Activated CD8-positive, alpha-beta T cell treated with anti-CD3 and anti-CD28 coated beads for 36 hours (primary cell): Measurements from ENCODE around the gene IFNGR2. TPM values are rescaled to one million over a fixed set of nuclear protein-coding genes. Genes with fewer than 3 reads are reported as not detected.

ENCODE experiments used
- ATAC-seq: fragments of 200-7000 bp; cut with Tn5 transposase; one replicate; pipeline ENCODE4 v1.10.0; 2021; ENCODE audit warnings: mild to moderate bottlenecking, moderate library complexity
- CTCF ChIA-PET: fragments of 350-600 bp; sonication (Branson Sonifier 250); formaldehyde crosslinking; loops from one replicate; lab custom pipeline; 2021; ENCODE audit warnings: antibody characterized with exemption; lab: Charles Lee
- POLR2A ChIA-PET: fragments of 350-600 bp; sonication (Branson Sonifier 250); formaldehyde crosslinking; loops from one replicate; lab custom pipeline; 2021; ENCODE audit warnings: antibody characterized with exemption; lab: Charles Lee
- DNase-seq: peaks from one replicate; pipeline ENCODE4 v3.0.0-alpha.2; 2020
- H3K27ac Mint-ChIP-seq: one replicate; pipeline ENCODE4 v1.8.0; 2021; ENCODE audit warnings: mild to moderate bottlenecking, mixed read lengths
- H3K27me3 Mint-ChIP-seq: one replicate; pipeline ENCODE4 v1.8.0; 2021; ENCODE audit warnings: mixed read lengths
- H3K36me3 Mint-ChIP-seq: one replicate; pipeline ENCODE4 v1.8.0; 2021; ENCODE audit warnings: low read depth, mixed read lengths
- H3K4me1 Mint-ChIP-seq: one replicate; pipeline ENCODE4 v1.8.0; 2021; ENCODE audit warnings: low read depth, mixed read lengths
- H3K4me3 Mint-ChIP-seq: one replicate; pipeline ENCODE4 v1.8.0; 2021; ENCODE audit warnings: mild to moderate bottlenecking, moderate library complexity, mixed read lengths
- H3K9me3 Mint-ChIP-seq: one replicate; pipeline ENCODE4 v1.8.0; 2021; ENCODE audit warnings: mixed read lengths
- intact Hi-C: fragments of 100-400 bp; cut with micrococcal nuclease; formaldehyde crosslinking; loops from one replicate; pipeline ENCODE4 v1.10.0; 2022
- total RNA-seq, 2 experiments: library from RNA; stranded (reverse); gene quantifications; one replicate each; pipeline ENCODE4 v1.2.3, GENCODE V29; 2021
- TF ChIP-seq, protein P1 (sequence below): fragments of 200-600 bp; IDR thresholded peaks from one replicate; pipeline ENCODE4 v1.8.0; 2022; ENCODE audit warnings: antibody characterized with exemption, mild to moderate bottlenecking

The IFNGR2 gene
- total RNA-seq, 2 experiments from 2014 or later, result 7.8 to 9.8 TPM

GRCh38 chr21:33367309-33367973 lies 35.8 kb upstream of the IFNGR2 start:
- intact Hi-C loops, result no loop called here
- Mint-ChIP-seq H3K4me1 (peaks cover 6% of the 10 kb centered on the region), H3K27ac (peak overlapping the region; percentile 72), H3K9me3 (peaks cover 17% of the 10 kb centered on the region), H3K36me3 (peaks cover 5% of the 10 kb centered on the region), H3K27me3 (no peaks in the 10 kb centered on the region), H3K4me3 (no peak overlapping the region)
- ChIA-PET CTCF (interaction anchor here (0.9 to 3.0 kb wide), 7 partner anchors 13 to 171 kb away, joined by 3 to 14 read pairs (median 4); no protein-coding TSS in a partner anchor), POLR2A (interaction anchor here (0.7 kb wide), 1 partner anchor 11 kb away, joined by 3 read pairs; no protein-coding TSS in a partner anchor)
- DNase-seq (peak; percentile 28), ATAC-seq (peak; percentile 34)
- TF ChIP-seq, protein P1, sequence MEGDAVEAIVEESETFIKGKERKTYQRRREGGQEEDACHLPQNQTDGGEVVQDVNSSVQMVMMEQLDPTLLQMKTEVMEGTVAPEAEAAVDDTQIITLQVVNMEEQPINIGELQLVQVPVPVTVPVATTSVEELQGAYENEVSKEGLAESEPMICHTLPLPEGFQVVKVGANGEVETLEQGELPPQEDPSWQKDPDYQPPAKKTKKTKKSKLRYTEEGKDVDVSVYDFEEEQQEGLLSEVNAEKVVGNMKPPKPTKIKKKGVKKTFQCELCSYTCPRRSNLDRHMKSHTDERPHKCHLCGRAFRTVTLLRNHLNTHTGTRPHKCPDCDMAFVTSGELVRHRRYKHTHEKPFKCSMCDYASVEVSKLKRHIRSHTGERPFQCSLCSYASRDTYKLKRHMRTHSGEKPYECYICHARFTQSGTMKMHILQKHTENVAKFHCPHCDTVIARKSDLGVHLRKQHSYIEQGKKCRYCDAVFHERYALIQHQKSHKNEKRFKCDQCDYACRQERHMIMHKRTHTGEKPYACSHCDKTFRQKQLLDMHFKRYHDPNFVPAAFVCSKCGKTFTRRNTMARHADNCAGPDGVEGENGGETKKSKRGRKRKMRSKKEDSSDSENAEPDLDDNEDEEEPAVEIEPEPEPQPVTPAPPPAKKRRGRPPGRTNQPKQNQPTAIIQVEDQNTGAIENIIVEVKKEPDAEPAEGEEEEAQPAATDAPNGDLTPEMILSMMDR, result no peak

GRCh38 chr21:33368124-33368523 lies 35.1 kb upstream of the IFNGR2 start:
- DNase-seq (no peak), ATAC-seq (no peak)
- H3K4me1 Mint-ChIP-seq, result peaks cover 2% of the 10 kb centered on the region

DNA sequence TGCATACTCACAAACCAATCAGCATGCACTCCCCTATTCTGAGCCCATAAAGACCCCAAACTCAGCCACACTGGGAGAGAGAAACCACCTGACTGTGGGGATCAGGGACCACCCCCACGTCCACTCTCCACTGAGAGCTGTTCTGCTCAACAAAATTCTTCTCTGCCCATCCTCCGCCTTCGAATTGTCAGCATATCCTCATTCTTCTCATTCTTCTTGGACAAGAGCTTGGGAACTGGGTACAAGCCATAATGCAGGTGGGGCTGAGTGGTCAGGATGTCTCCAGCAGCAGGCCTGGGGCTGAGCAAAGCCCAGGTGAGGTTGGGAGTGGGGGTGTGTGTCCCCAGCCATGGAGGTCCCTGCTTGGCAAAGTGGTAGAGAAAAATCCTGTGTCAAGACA lies 34.6 kb upstream of the IFNGR2 start:
- DNase-seq (no peak), ATAC-seq (no peak)
- ChIA-PET POLR2A (interaction anchor here (0.7 kb wide), 1 partner anchor 14 kb away, joined by 3 read pairs; no protein-coding TSS in a partner anchor), CTCF (interaction anchor here (0.7 to 1.8 kb wide), 2 partner anchors 7 to 8 kb away, joined by 3 to 9 read pairs; no protein-coding TSS in a partner anchor)
- peaks cover 2% of the 10 kb centered on the region for H3K4me1 Mint-ChIP-seq
- intact Hi-C loops, result no loop called here
- peaks cover 5% of the 10 kb centered on the region for H3K36me3 Mint-ChIP-seq
- H3K27me3 Mint-ChIP-seq, result no peaks in the 10 kb centered on the region
- H3K4me3 Mint-ChIP-seq, result no peak overlapping the region
- peaks cover 17% of the 10 kb centered on the region for H3K9me3 Mint-ChIP-seq
- TF ChIP-seq, protein P1, result no peak
- H3K27ac Mint-ChIP-seq, result peak overlapping the region; percentile 25

More at GRCh38 chr21:33368124-33368523, 35.1 kb upstream of the IFNGR2 start:
- Mint-ChIP-seq H3K4me3 (no peak overlapping the region), H3K27ac (no peak overlapping the region), H3K9me3 (peaks cover 17% of the 10 kb centered on the region), H3K36me3 (peaks cover 5% of the 10 kb centered on the region), H3K27me3 (no peaks in the 10 kb centered on the region)
- intact Hi-C loops, result no loop called here
- ChIA-PET CTCF (interaction anchor here (1.4 to 3.0 kb wide), 2 partner anchors 72 to 172 kb away, joined by 3 to 14 read pairs; no protein-coding TSS in a partner anchor), POLR2A (no interaction called here)
- TF ChIP-seq, protein P1, result no peak

- no peak overlapping the region for H3K27ac Mint-ChIP-seq
- no peaks in the 10 kb centered on the region for H3K4me1 Mint-ChIP-seq
- H3K9me3 Mint-ChIP-seq, result peaks cover 17% of the 10 kb centered on the region
- intact Hi-C loops, result no loop called here
- no peak for ATAC-seq
- POLR2A ChIA-PET, result interaction anchor here (0.7 kb wide), 1 partner anchor 13 kb away, joined by 3 read pairs; no protein-coding TSS in a partner anchor
- no peak overlapping the region for H3K4me3 Mint-ChIP-seq
- CTCF ChIA-PET, result interaction anchor here (1.1 to 1.8 kb wide), 3 partner anchors 8 to 182 kb away, joined by 3 to 9 read pairs (median 5); no protein-coding TSS in a partner anchor
- TF ChIP-seq, protein P1, result no peak
- peaks cover 5% of the 10 kb centered on the region for H3K36me3 Mint-ChIP-seq
- H3K27me3 Mint-ChIP-seq, result no peaks in the 10 kb centered on the region
- no peak for DNase-seq
These were observed 33.6 kb upstream of the IFNGR2 start for GRCh38 chr21:33369586-33369985.

DNA sequence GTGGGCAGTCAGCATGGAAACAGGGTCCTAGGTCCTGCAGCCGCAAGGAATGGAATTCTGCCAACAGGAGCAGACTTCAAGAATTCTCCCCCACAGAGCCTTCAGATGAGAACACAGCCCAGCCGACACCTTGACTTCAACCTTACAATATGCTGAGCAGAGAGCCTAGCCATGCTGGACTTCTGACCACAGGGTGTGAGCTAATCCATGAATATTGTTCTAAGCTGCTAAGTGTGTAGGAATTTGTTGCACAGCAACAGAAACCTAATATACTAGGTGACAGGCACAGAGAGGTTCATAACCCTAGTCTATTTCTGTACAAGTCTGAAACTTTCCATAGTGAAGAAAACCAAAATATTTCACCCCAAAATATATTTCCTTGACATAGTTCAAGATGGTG lies 32.9 kb upstream of the IFNGR2 start:
- TF ChIP-seq, protein P1, result no peak
- no peak for ATAC-seq
- no peak for DNase-seq
- ChIA-PET POLR2A (no interaction called here), CTCF (interaction anchor here (1.1 to 1.8 kb wide), 3 partner anchors 9 to 183 kb away, joined by 3 to 9 read pairs (median 5); no protein-coding TSS in a partner anchor)
- H3K4me1 Mint-ChIP-seq, result peaks cover 5% of the 10 kb centered on the region
- peaks cover 5% of the 10 kb centered on the region for H3K36me3 Mint-ChIP-seq
- intact Hi-C loops, result no loop called here
- H3K27me3 Mint-ChIP-seq, result no peaks in the 10 kb centered on the region
- H3K27ac Mint-ChIP-seq, result no peak overlapping the region
- no peak overlapping the region for H3K4me3 Mint-ChIP-seq
- H3K9me3 Mint-ChIP-seq, result peaks cover 17% of the 10 kb centered on the region
